ENCODE measurements around the gene TBC1D23.

DNA sequence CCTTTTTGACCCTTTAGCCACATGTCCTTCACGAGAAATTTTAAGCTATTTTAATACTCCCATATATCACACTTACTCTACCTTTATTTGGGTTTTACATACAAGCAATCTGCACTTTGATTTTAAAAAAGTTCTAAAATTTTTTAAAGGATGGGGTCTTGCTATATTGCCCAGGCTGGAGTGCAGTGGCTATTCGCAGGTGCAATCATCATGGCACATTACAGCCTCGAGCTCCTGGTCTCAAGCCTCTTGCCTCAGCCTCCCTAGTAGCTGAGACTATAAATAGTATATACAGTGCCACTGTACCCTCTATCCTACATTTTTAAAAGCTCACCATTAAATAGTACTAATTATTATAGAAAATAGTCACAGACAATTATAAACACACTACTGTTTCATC is 103.6 kb downstream of the TBC1D23 start:
- TF ChIP-seq, protein P1, sequence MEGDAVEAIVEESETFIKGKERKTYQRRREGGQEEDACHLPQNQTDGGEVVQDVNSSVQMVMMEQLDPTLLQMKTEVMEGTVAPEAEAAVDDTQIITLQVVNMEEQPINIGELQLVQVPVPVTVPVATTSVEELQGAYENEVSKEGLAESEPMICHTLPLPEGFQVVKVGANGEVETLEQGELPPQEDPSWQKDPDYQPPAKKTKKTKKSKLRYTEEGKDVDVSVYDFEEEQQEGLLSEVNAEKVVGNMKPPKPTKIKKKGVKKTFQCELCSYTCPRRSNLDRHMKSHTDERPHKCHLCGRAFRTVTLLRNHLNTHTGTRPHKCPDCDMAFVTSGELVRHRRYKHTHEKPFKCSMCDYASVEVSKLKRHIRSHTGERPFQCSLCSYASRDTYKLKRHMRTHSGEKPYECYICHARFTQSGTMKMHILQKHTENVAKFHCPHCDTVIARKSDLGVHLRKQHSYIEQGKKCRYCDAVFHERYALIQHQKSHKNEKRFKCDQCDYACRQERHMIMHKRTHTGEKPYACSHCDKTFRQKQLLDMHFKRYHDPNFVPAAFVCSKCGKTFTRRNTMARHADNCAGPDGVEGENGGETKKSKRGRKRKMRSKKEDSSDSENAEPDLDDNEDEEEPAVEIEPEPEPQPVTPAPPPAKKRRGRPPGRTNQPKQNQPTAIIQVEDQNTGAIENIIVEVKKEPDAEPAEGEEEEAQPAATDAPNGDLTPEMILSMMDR (conservative IDR thresholded peaks at IDR 0.05; ENCODE audit: low read depth, low read length), result no peak
- TF ChIP-seq EZH2 (IDR thresholded peaks at IDR 0.05; ENCODE audit: low read length, unreplicated experiment), result no peak
